ENCODE measurements around the gene FOXO6. TPM values are rescaled to one million over a fixed set of nuclear protein-coding genes. Genes with fewer than 3 reads are reported as not detected.
A peak's percentile ranks its signal among the peaks of the same experiment; 100 is the strongest.

FOXO6 gene
- total RNA-seq, 4 donors from 2014 or later: 0.44 to 4.4 (median 1.7) TPM

- Histone ChIP-seq H3K36me3 (no peaks in the 10 kb centered on the region), H3K27ac (no peak overlapping the region), H3K27me3 (no peaks in the 10 kb centered on the region), H3K4me3 (no peak overlapping the region), H3K4me1 (peaks cover 0 to 26% (median 4%) of the 10 kb centered on the region in 4 donors), H3K9me3 (no peaks in the 10 kb centered on the region)
- DNase-seq (ENCODE audit: low spot score in 2 of 2): no peak
- 73 to 100% methylated on average over 2 of the region's 5 CpGs for WGBS, 2 donors
- TF ChIP-seq EP300 (IDR thresholded peaks at IDR 0.05): no peak
- TF ChIP-seq POLR2A (IDR thresholded peaks at IDR 0.05): no peak
- TF ChIP-seq, protein P1, sequence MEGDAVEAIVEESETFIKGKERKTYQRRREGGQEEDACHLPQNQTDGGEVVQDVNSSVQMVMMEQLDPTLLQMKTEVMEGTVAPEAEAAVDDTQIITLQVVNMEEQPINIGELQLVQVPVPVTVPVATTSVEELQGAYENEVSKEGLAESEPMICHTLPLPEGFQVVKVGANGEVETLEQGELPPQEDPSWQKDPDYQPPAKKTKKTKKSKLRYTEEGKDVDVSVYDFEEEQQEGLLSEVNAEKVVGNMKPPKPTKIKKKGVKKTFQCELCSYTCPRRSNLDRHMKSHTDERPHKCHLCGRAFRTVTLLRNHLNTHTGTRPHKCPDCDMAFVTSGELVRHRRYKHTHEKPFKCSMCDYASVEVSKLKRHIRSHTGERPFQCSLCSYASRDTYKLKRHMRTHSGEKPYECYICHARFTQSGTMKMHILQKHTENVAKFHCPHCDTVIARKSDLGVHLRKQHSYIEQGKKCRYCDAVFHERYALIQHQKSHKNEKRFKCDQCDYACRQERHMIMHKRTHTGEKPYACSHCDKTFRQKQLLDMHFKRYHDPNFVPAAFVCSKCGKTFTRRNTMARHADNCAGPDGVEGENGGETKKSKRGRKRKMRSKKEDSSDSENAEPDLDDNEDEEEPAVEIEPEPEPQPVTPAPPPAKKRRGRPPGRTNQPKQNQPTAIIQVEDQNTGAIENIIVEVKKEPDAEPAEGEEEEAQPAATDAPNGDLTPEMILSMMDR (IDR thresholded peaks at IDR 0.05): no peak
These were observed 54.8 kb downstream of the FOXO6 start for GRCh38 chr1:41416081-41416480.

DNA sequence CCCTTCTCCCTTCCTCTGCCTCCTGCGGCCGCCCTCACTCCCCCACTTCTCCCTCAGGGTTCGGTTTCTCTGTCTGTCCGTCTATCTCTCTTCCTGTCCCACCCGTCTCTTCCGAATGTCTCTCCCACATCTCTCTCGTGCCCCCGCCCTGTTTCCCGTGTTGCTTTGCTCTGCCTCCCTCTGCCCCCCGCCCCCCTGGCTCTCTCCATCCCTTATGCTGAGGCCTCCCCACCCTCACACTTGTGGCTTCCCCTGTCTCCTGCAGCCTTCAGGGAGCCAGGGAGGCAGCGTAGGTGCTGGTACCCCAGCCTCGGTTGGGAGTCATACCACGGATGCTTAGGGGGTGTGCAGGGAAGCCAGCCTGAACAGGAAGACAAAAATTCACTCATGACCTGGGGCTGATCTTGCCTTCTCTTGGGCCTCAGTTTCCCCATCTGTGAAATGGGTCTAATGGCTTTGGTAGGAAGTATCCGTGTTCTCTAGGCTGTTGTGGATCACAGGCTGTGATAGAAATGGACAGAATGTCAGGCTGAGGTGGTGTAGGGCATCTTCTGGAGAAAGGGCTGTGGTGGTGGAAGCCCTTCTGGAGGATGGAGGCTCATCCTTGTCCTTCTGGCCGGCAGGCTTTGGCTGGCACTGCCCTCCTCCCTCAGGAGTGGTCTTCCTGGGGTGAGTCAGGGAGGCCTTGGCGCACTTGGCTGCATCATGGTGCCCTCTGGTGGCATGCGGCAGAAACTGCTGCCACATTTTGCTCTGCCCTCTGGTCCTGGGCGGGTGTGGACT lies 55.5 kb downstream of the FOXO6 start:
- Histone ChIP-seq H3K27ac (no peak overlapping the region), H3K4me3 (no peak overlapping the region), H3K4me1 (peaks cover 0 to 28% (median 4%) of the 10 kb centered on the region in 4 donors), H3K36me3 (no peaks in the 10 kb centered on the region), H3K27me3 (no peaks in the 10 kb centered on the region), H3K9me3 (no peaks in the 10 kb centered on the region)
- no peak for TF ChIP-seq POLR2A (IDR thresholded peaks at IDR 0.05)
- TF ChIP-seq, protein P1 (IDR thresholded peaks at IDR 0.05): peak; percentile 83 to 94 (median 92)
- 51 to 52% methylated on average over 14 to 18 of the region's 18 CpGs for WGBS, 2 donors
- DNase-seq (ENCODE audit: low spot score in 2 of 2): peak in 1 of 2 donors; percentile 47

- DNase-seq (ENCODE audit: low spot score in 2 of 2): no peak
- Histone ChIP-seq H3K9me3 (no peaks in the 10 kb centered on the region), H3K27ac (no peak overlapping the region), H3K4me3 (no peak overlapping the region), H3K27me3 (no peaks in the 10 kb centered on the region), H3K4me1 (peaks cover 0 to 28% (median 4%) of the 10 kb centered on the region in 4 donors), H3K36me3 (no peaks in the 10 kb centered on the region)
- no peak for TF ChIP-seq EP300 (IDR thresholded peaks at IDR 0.05)
- TF ChIP-seq POLR2A (IDR thresholded peaks at IDR 0.05): no peak
- TF ChIP-seq, protein P1 (IDR thresholded peaks at IDR 0.05): no peak
- 44 to 50% methylated on average over 1 of the region's 1 CpG for WGBS, 2 donors
These were observed 56.1 kb downstream of the FOXO6 start for GRCh38 chr1:41417335-41417682.

DNA sequence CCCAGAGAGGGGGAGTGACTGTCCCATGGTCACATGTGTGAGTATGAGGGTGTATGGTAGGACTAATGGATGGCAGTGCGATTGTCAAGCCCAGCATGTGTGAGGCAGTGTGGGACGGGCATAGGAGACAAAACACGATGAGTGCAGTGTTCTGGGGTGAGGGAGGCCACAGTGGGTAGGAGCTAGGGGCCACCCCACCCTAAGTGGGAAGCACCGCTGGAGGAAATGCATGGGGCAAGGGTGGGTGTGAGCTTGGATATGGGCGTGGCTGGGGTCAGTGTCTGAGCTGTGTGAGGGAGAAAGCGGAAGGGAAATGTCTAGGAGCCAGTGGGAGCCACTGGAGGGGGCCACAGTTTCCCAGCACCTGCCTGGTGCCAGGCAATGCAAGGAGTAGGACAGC lies 56.5 kb downstream of the FOXO6 start:
- no peaks in the 10 kb centered on the region for H3K9me3 ChIP-seq
- 72 to 76% methylated on average over 6 of the region's 6 CpGs for WGBS, 2 donors
- H3K4me3 ChIP-seq: no peak overlapping the region
- DNase-seq (ENCODE audit: low spot score in 2 of 2): no peak
- H3K27me3 ChIP-seq: no peaks in the 10 kb centered on the region
- no peaks in the 10 kb centered on the region for H3K36me3 ChIP-seq
- H3K4me1 ChIP-seq: peaks cover 0 to 28% (median 4%) of the 10 kb centered on the region in 4 donors
- H3K27ac ChIP-seq: no peak overlapping the region
- TF ChIP-seq EP300 (IDR thresholded peaks at IDR 0.05): no peak
- TF ChIP-seq, protein P1 (IDR thresholded peaks at IDR 0.05): no peak
- no peak for TF ChIP-seq POLR2A (IDR thresholded peaks at IDR 0.05)

- WGBS, 2 donors: 53 to 75% methylated on average over 10 to 15 of the region's 16 CpGs
- no peaks in the 10 kb centered on the region for H3K27me3 ChIP-seq
- no peaks in the 10 kb centered on the region for H3K9me3 ChIP-seq
- DNase-seq (ENCODE audit: low spot score in 2 of 2): peak in 1 of 2 donors; percentile 18
- no peak overlapping the region for H3K4me3 ChIP-seq
- H3K4me1 ChIP-seq: peaks cover 0 to 32% (median 4%) of the 10 kb centered on the region in 4 donors
- TF ChIP-seq EP300 (IDR thresholded peaks at IDR 0.05) (no peak), POLR2A (IDR thresholded peaks at IDR 0.05) (no peak)
- TF ChIP-seq, protein P1 (IDR thresholded peaks at IDR 0.05): no peak
- no peaks in the 10 kb centered on the region for H3K36me3 ChIP-seq
- H3K27ac ChIP-seq: peak overlapping the region in 3 of 4 donors; percentile 38 to 72 (median 53)
These were observed 57.8 kb downstream of the FOXO6 start for GRCh38 chr1:41418857-41419583.

All from tibial nerve (tissue), 4 donors.